Lower lobe of right lung (tissue), 2 donors: ENCODE measurements around the gene NRCAM. TPM values are rescaled to one million over a fixed set of nuclear protein-coding genes. Genes with fewer than 3 reads are reported as not detected.

ENCODE experiments used
- ATAC-seq, 2 donors: fragments of 200-7000 bp; cut with Tn5 transposase; one replicate each; pipeline ENCODE4 v1.9.1; 2020 to 2022; ENCODE audit warnings: mild to moderate bottlenecking in 2 of 2, moderate library complexity in 2 of 2
- DNase-seq: peaks from one replicate; pipeline ENCODE4 v3.0.0-alpha.2; 2020
- H3K27ac ChIP-seq: fragments of 200-600 bp; one replicate; pipeline ENCODE4 v1.8.0; 2022
- H3K27me3 ChIP-seq: fragments of 200-600 bp; one replicate; pipeline ENCODE4 v1.8.0; 2022; ENCODE audit warnings: low read depth
- H3K36me3 ChIP-seq: fragments of 200-600 bp; one replicate; pipeline ENCODE4 v1.8.0; 2022; ENCODE audit warnings: mild to moderate bottlenecking
- H3K4me1 ChIP-seq: fragments of 200-600 bp; one replicate; pipeline ENCODE4 v1.8.0; 2022
- H3K4me3 ChIP-seq: fragments of 200-600 bp; one replicate; pipeline ENCODE4 v1.8.0; 2022; ENCODE audit warnings: mild to moderate bottlenecking
- H3K9me3 ChIP-seq: fragments of 200-600 bp; one replicate; pipeline ENCODE4 v1.8.0; 2022
- intact Hi-C: fragments of 100-400 bp; cut with DNase I; formaldehyde crosslinking; loops from one replicate; pipeline ENCODE4 v1.11.0; 2022
- total RNA-seq: library from RNA; stranded (reverse); fragmentation: NEBNext Ultra II Directional; extraction: Animal tissue kit (Norgen Biotek cat#: 25700); gene quantifications from one replicate; pipeline ENCODE4 v1.2.1, GENCODE V29; 2021
- TF ChIP-seq, protein P1 (sequence below): fragments of 200-600 bp; IDR thresholded peaks from one replicate; pipeline ENCODE4 v1.8.0; 2022; ENCODE audit warnings: antibody characterized with exemption, mild to moderate bottlenecking
- donor health status: DM: no; HTN: yes; CAD: no; lungs with severe emphysema.

Gene NRCAM
- total RNA-seq, 1 donor from 2014 or later = 2.6 TPM

DNA sequence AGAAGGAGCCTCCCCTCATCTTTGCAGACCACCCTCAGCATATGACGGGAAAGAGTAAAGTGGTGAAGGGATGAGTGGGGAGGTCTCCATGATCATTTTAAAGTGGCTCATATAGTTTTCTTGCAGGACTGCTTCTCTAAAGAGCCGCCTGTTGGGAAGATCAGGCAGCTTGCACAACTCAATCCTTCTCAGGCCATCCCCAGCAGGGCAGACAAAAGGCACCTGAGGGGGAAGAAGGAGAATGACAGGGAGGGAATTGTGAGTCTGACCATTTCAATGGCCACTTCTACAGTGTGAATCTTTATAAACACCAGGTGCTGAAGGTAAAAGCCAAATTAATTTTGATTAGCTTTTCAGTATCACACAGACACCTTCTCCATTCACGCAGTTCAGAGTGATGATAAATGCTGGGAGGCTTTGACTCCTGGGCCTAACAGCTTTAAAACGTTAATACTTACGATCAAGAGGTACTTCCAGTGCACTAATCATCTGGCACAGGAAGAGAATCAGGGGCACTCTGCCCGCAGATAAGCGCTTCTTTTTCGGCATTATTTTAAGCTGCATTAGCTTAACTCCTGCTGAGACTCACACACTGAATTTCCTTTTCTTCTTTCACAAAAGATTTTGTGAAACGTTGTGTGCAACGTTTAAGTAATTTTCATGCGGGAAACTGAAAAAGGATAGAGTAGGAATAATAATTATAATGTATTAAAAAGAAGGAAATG lies 216.6 kb downstream of the NRCAM start:
- Histone ChIP-seq H3K27ac (no peak overlapping the region), H3K27me3 (no peaks in the 10 kb centered on the region), H3K9me3 (no peaks in the 10 kb centered on the region), H3K36me3 (no peaks in the 10 kb centered on the region), H3K4me1 (no peaks in the 10 kb centered on the region), H3K4me3 (no peak overlapping the region)
- intact Hi-C loops = no loop called here
- TF ChIP-seq, protein P1, sequence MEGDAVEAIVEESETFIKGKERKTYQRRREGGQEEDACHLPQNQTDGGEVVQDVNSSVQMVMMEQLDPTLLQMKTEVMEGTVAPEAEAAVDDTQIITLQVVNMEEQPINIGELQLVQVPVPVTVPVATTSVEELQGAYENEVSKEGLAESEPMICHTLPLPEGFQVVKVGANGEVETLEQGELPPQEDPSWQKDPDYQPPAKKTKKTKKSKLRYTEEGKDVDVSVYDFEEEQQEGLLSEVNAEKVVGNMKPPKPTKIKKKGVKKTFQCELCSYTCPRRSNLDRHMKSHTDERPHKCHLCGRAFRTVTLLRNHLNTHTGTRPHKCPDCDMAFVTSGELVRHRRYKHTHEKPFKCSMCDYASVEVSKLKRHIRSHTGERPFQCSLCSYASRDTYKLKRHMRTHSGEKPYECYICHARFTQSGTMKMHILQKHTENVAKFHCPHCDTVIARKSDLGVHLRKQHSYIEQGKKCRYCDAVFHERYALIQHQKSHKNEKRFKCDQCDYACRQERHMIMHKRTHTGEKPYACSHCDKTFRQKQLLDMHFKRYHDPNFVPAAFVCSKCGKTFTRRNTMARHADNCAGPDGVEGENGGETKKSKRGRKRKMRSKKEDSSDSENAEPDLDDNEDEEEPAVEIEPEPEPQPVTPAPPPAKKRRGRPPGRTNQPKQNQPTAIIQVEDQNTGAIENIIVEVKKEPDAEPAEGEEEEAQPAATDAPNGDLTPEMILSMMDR = no peak
- DNase-seq (no peak), ATAC-seq (no peak)

DNA sequence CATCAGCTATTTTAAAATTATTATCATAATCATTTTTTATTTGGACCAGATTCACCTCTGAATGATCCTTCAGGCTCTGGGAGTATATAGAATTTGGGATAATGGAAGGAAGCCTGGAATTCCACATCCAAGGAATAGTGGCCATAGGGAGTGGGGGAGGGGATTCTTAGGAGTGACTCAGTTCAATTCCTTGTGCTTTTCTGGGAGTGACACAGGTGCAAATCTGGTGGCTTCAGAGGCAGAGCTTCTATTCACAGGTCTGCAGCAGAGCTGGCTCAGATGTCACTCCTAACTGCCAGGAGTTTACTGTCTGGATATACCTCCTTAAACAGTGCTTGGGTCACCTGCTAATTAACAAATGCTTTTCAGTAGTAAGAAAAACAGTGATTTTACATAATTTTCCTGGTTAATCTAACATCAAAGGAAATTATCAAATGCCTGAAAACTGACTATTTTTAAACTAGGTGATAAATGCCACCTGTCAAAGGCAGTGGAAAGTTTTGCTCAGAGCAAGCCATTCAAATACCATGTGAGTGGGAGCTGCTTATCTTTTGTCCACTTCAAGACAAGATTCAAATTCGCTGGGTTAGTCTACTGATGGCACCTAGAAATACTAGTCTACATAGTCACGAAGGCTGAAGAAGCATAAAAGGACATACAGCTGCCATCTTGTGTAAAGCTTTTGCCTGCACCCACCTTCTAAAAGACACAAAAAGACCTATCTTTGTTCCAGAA lies 219.4 kb downstream of the NRCAM start:
- no peaks in the 10 kb centered on the region for H3K36me3 ChIP-seq
- ATAC-seq = no peak
- no peak for DNase-seq
- H3K27ac ChIP-seq = no peak overlapping the region
- H3K4me1 ChIP-seq = no peaks in the 10 kb centered on the region
- no peaks in the 10 kb centered on the region for H3K9me3 ChIP-seq
- intact Hi-C loops = no loop called here
- no peaks in the 10 kb centered on the region for H3K27me3 ChIP-seq
- TF ChIP-seq, protein P1 = no peak
- no peak overlapping the region for H3K4me3 ChIP-seq

DNA sequence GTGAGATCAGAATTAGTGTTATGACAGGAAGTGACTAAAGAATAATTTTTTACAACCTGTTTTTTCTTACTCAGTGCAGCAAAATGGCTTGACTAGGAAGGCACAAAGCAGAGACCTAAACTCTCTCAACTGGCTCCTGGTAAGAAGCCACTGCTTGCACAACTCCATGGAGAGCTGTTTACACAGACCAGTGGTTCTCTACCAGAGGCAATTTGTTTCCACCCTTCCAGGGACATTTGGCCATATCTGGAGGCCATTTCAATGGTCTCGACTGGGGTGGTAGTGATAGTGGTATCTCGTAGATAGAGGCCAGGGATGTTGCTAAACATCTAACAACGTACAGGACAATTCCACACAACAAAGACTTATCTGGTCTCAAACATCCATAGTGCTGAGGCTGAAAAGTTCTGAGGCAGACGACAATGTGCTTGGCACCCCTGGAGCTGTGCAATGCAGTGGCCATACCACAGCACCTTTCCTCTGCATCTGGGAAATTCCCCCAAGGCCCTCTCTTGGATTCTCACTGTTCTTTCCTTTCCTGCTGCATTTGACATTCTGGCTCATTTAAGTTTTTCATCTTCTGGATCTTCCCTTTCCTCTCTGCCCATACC lies 220.7 kb downstream of the NRCAM start:
- DNase-seq = no peak
- Histone ChIP-seq H3K27ac (no peak overlapping the region), H3K27me3 (no peaks in the 10 kb centered on the region), H3K36me3 (no peaks in the 10 kb centered on the region), H3K4me1 (no peaks in the 10 kb centered on the region), H3K9me3 (no peaks in the 10 kb centered on the region), H3K4me3 (no peak overlapping the region)
- no peak for ATAC-seq
- intact Hi-C loops = no loop called here
- TF ChIP-seq, protein P1 = no peak

DNA sequence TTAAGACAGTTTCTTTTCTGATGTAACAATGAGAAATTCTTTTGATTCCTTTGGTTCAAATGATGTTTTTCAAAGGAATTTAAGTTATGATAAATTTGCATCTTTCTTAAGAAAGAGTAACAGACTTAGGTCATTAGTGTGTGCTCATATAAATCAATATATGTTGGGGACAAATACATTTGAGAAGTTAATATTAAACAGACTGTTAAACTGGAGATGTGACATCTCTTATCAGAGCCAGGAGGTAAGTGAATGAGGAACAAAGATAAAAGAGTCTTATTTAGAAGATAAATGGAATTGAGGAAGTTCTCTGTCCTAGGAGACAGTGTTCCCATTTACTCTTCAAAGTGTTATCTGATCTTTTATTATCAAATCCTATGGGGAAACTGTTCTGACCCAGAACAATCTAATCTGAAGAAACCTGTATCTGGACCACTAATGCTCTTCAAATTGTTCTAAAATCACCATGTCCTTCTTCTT lies 221.2 kb downstream of the NRCAM start:
- Histone ChIP-seq H3K36me3 (no peaks in the 10 kb centered on the region), H3K27ac (no peak overlapping the region), H3K4me3 (no peak overlapping the region), H3K4me1 (no peaks in the 10 kb centered on the region), H3K9me3 (no peaks in the 10 kb centered on the region), H3K27me3 (no peaks in the 10 kb centered on the region)
- DNase-seq = no peak
- intact Hi-C loops = no loop called here
- no peak for ATAC-seq
- TF ChIP-seq, protein P1 = no peak

DNA sequence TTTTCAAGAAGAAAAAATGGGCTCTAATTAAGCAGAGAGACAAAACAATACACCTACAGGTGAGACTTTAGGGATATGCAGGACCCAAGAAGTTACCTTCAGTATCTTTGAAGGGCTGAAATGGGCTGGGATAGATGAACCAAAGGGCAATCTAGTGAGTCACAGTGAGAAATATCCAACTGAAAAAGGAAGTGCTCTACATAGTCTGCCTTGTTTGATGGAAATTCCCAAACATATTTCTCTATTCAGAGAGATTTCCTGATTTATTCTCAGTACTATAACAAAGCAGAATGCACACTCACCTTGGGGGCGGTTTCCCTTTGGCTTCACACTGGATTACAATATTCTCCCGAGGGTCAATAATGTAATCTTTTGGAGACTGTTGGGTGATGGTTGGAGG lies 222.0 kb downstream of the NRCAM start:
- DNase-seq (no peak), ATAC-seq (no peak)

More for the DNA sequence above, 222.0 kb downstream of the NRCAM start:
- TF ChIP-seq, protein P1 = no peak
- Histone ChIP-seq H3K9me3 (no peaks in the 10 kb centered on the region), H3K27me3 (no peaks in the 10 kb centered on the region), H3K27ac (no peak overlapping the region), H3K36me3 (no peaks in the 10 kb centered on the region), H3K4me3 (no peak overlapping the region), H3K4me1 (no peaks in the 10 kb centered on the region)
- intact Hi-C loops = no loop called here
